Parathyroid adenoma (tissue), 2 donors: ENCODE results near the gene TBL1XR1.
"Not testable (repeated sequence)": the region's sequence is repeated elsewhere in the genome, so short reads cannot be mapped to it uniquely, and the experiment has no call there.

Experiments used
- H2AFZ ChIP-seq: fragments of 300-600 bp; sonication (generic); one replicate; pipeline ENCODE4 v1.7.0; 2017; ENCODE audit warnings: antibody characterized with exemption, mild to moderate bottlenecking
- H3K27ac ChIP-seq: fragments of 300-600 bp; sonication (generic); one replicate; pipeline ENCODE4 v1.7.0; 2017
- H3K27me3 ChIP-seq: fragments of 300-600 bp; sonication (generic); one replicate; pipeline ENCODE4 v1.7.0; 2017; ENCODE audit warnings: low read length; ENCODE audit not compliant: control insufficient read depth, insufficient read depth
- H3K36me3 ChIP-seq: fragments of 300-600 bp; sonication (generic); one replicate; pipeline ENCODE4 v1.7.0; 2017; ENCODE audit warnings: low read length; ENCODE audit not compliant: control insufficient read depth, insufficient read depth
- H3K4me1 ChIP-seq: fragments of 300-600 bp; sonication (generic); one replicate; pipeline ENCODE4 v1.7.0; 2017; ENCODE audit warnings: control low read depth
- H3K4me2 ChIP-seq: fragments of 300-600 bp; sonication (generic); one replicate; pipeline ENCODE4 v1.7.0; 2017; ENCODE audit warnings: low read length
- H3K4me3 ChIP-seq: fragments of 300-600 bp; sonication (generic); one replicate; pipeline ENCODE4 v1.7.0; 2017; ENCODE audit warnings: low read depth, low read length
- H3K79me2 ChIP-seq: fragments of 300-600 bp; sonication (generic); one replicate; pipeline ENCODE4 v1.7.0; 2017; ENCODE audit warnings: control low read depth
- H3K9ac ChIP-seq: fragments of 300-600 bp; sonication (generic); one replicate; pipeline ENCODE4 v1.7.0; 2017; ENCODE audit warnings: mild to moderate bottlenecking
- H3K9me3 ChIP-seq: fragments of 300-600 bp; sonication (generic); one replicate; pipeline ENCODE4 v1.7.0; 2017; ENCODE audit warnings: low read length; ENCODE audit not compliant: control insufficient read depth
- CTCF ChIP-seq: fragments of 300-600 bp; sonication (generic); IDR thresholded peaks from one replicate; pipeline ENCODE4 v1.7.0; 2017; ENCODE audit warnings: antibody characterized with exemption, mild to moderate bottlenecking
- donor health status: primary hyperparathyroidism.

TBL1XR1 gene

DNA sequence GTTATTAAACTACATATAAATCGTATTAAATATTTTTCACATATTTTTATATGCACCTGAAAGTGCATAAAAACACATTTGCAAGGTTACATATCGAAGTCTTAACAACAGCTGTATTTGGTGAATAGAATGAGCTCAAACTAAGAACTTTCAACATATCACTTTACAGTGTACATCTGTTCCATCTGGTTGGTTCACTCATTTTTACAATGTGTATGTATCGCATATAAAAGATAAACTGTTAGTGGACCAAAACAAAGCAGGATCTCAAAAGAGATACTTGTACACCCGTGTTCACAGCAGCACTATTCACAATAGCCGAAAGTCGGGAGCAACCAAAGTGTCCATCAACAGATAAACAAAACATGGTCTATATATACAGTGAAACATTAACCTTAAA, 55.8 kb downstream of the TBL1XR1 start:
- Histone ChIP-seq H3K4me3 (no peak overlapping the region), H3K27me3 (no peaks in the 10 kb centered on the region), H3K9me3 (no peaks in the 10 kb centered on the region), H3K4me1 (peaks cover 5% of the 10 kb centered on the region), H3K27ac (no peak overlapping the region), H2AFZ (no peak overlapping the region), H3K79me2 (peaks cover 56% of the 10 kb centered on the region), H3K36me3 (no peaks in the 10 kb centered on the region), H3K9ac (no peak overlapping the region), H3K4me2 (no peak overlapping the region)
- no peak for TF ChIP-seq CTCF

DNA sequence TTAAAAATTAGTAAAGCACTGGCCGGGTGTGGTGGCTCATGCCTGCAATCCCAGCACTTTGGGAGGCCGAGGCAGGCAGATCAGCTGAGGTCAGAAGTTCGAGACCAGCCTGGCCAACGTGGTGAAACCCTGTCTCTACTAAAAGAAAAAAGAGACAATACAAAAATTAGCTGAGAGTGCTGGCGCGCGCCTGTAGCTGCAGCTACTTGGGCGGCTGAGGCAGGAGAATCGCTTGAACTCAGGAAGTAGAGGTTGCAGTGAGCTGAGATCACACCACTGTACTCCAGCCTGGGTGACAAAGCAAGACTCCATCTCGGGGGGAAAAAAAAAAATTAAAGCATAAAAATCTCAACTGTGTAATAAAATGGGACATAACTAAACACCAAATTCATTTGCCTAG, 58.1 kb downstream of the TBL1XR1 start:
- not testable (repeated sequence) for H2AFZ ChIP-seq, H3K27ac ChIP-seq, H3K9ac ChIP-seq, H3K27me3 ChIP-seq, H3K4me2 ChIP-seq, H3K4me3 ChIP-seq, H3K4me1 ChIP-seq, H3K9me3 ChIP-seq, H3K36me3 ChIP-seq
- peaks cover 71% of the 10 kb centered on the region for H3K79me2 ChIP-seq

DNA sequence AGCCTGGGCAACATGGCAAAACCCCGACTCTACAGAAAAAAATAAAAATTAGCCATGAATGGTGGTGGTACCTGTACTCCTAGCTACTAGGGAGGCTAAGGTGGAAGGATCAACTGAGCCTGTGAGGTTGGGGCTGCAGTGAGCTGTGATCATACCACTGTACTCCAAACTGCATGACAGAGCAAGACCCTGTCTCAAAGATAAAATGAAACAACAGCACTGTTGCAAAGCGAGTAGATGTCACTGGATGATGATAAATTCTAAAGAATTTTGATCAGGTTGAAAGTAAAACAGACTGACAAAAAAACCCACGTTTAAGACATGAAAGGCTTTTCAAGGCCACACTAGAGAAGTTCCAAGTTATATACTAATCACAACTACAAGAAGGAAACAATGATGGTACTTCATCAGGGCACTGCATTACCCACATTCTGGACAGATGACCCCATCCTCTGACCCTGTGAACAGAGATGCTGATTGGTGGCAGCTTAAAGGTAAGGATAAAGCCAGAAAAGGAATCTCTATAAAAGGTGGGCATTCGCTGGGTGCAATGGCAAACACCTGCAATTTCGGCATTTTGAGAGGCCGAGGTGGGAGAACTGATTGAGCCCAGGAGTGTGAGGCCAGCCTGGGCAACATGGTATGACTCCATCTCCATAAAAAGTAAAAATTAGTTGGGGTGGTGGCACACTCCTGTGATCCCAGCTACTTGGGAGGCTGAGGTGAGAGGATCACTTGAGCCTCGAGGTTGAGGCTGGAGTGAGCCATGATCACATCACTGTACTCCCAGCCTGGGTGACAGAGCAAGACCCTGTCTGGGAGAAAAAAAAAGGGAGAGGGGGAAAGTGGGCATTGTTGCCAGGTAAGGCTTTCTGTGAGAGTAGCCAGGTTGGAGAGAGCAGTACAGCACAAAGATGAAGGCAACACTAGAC, 59.2 kb downstream of the TBL1XR1 start:
- no peaks in the 10 kb centered on the region for H3K9me3 ChIP-seq
- H2AFZ ChIP-seq = no peak overlapping the region
- peaks cover 70% of the 10 kb centered on the region for H3K79me2 ChIP-seq
- H3K36me3 ChIP-seq = no peaks in the 10 kb centered on the region
- H3K27ac ChIP-seq = no peak overlapping the region
- no peak overlapping the region for H3K4me2 ChIP-seq
- H3K9ac ChIP-seq = no peak overlapping the region
- H3K27me3 ChIP-seq = no peaks in the 10 kb centered on the region
- no peaks in the 10 kb centered on the region for H3K4me1 ChIP-seq
- H3K4me3 ChIP-seq = no peak overlapping the region
- no peak for TF ChIP-seq CTCF

DNA sequence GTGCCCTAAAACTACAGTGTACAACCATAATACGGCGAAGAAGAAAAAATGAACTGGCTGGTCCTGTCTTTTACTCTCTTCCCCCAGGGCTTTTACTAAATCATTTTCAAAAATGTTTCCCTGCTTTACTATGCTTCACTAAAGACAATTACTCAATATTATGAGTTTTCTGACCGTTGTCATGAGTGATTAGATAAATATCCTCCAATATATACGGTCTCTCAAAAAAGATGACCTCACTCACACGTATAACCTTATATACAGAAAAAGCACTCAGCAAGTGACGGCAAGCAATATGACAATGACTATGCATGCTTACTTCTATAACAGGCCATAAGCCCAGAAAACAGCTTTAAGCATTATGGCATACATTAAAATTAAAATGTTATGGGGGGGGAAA, 60.5 kb downstream of the TBL1XR1 start:
- Histone ChIP-seq H3K36me3 (no peaks in the 10 kb centered on the region), H3K9ac (no peak overlapping the region), H3K4me1 (no peaks in the 10 kb centered on the region), H3K9me3 (no peaks in the 10 kb centered on the region), H3K27me3 (no peaks in the 10 kb centered on the region), H3K27ac (no peak overlapping the region), H3K4me3 (no peak overlapping the region), H3K4me2 (no peak overlapping the region), H3K79me2 (peaks cover 73% of the 10 kb centered on the region), H2AFZ (no peak overlapping the region)
- no peak for TF ChIP-seq CTCF

GRCh38 chr3:177135841-177136492, 61.3 kb downstream of the TBL1XR1 start:
- H3K36me3 ChIP-seq = no peaks in the 10 kb centered on the region
- no peak for TF ChIP-seq CTCF
- peaks cover 76% of the 10 kb centered on the region for H3K79me2 ChIP-seq
- H3K27me3 ChIP-seq = no peaks in the 10 kb centered on the region
- H3K4me1 ChIP-seq = no peaks in the 10 kb centered on the region
- no peak overlapping the region for H3K9ac ChIP-seq
- H3K4me3 ChIP-seq = no peak overlapping the region
- no peak overlapping the region for H2AFZ ChIP-seq
- no peaks in the 10 kb centered on the region for H3K9me3 ChIP-seq
- no peak overlapping the region for H3K4me2 ChIP-seq
- H3K27ac ChIP-seq = no peak overlapping the region
